Sigmoid colon (tissue), 4 donors: ENCODE data around the gene INKA1.

Source experiments
- CTCF ChIP-seq, 4 experiments: fragments of 450-650 bp in 3 of 4; fragments of 200-600 bp in 1 of 4; IDR thresholded peaks; one replicate each; pipeline ENCODE4 v1.5.1; 2016 to 2019; ENCODE audit warnings: antibody characterized with exemption in 4 of 4, mild to moderate bottlenecking in 3 of 4, moderate library complexity in 2 of 4
- EP300 ChIP-seq, 4 donors: sonication (generic); formaldehyde crosslinking; IDR thresholded peaks; one replicate each; pipeline ENCODE4 v1.6.1; 2017; ENCODE audit warnings: antibody characterized with exemption in 4 of 4
- POLR2A ChIP-seq, 2 donors: fragments of 450-650 bp; IDR thresholded peaks; one replicate each; pipeline ENCODE4 v1.6.1; 2016; ENCODE audit warnings: antibody characterized with exemption in 2 of 2, mild to moderate bottlenecking in 2 of 2, moderate library complexity in 2 of 2
- POLR2AphosphoS5 ChIP-seq, 4 donors: sonication (generic); formaldehyde crosslinking; IDR thresholded peaks; one replicate each; pipeline ENCODE4 v1.6.1; 2017; ENCODE audit warnings: antibody characterized with exemption in 4 of 4

GRCh38 chr3:49804141-49805041 is 1.3 kb downstream of the INKA1 start:
- TF ChIP-seq POLR2AphosphoS5 (IDR thresholded peaks at IDR 0.05): no peak
- TF ChIP-seq CTCF (IDR thresholded peaks at IDR 0.05): no peak
- no peak for TF ChIP-seq EP300 (IDR thresholded peaks at IDR 0.05)
- no peak for TF ChIP-seq POLR2A (IDR thresholded peaks at IDR 0.05)
